H9 (cell line): Measurements from ENCODE around the gene DSCAM. TPM values are rescaled to one million over a fixed set of nuclear protein-coding genes. Genes with fewer than 3 reads are reported as not detected.

Source experiments
- DNase-seq: peaks from one replicate; pipeline ENCODE4 v3.0.0-alpha.2; 2017
- H2AFZ ChIP-seq: one replicate; pipeline ENCODE4 v1.6.1; 2013; ENCODE audit warnings: mild to moderate bottlenecking, low read length, control low read depth, moderate library complexity
- H2AK5ac ChIP-seq: 2 replicates; pipeline ENCODE4 v1.6.1; 2013; ENCODE audit warnings: low read length, control low read depth, mixed read lengths; ENCODE audit not compliant: insufficient read length
- H2BK120ac ChIP-seq: one replicate; pipeline ENCODE4 v1.6.1; 2013; ENCODE audit warnings: low read depth, mild to moderate bottlenecking, low read length, control low read depth, inconsistent platforms; ENCODE audit not compliant: poor library complexity, severe bottlenecking
- H2BK12ac ChIP-seq: 2 replicates; pipeline ENCODE4 v1.6.1; 2013; ENCODE audit warnings: low read length, control low read depth, mixed read lengths, low read depth; ENCODE audit not compliant: insufficient read length
- H2BK15ac ChIP-seq: 2 replicates; pipeline ENCODE4 v1.6.1; 2013; ENCODE audit warnings: low read depth, low read length, control low read depth
- H2BK20ac ChIP-seq: one replicate; pipeline ENCODE4 v1.6.1; 2013; ENCODE audit warnings: low read depth, mild to moderate bottlenecking, low read length, control low read depth, inconsistent platforms; ENCODE audit not compliant: poor library complexity, severe bottlenecking
- H2BK5ac ChIP-seq: 2 replicates; pipeline ENCODE4 v1.6.1; 2013; ENCODE audit warnings: low read length, control low read depth, mixed read lengths; ENCODE audit not compliant: insufficient read length
- H3K14ac ChIP-seq: 2 replicates; pipeline ENCODE4 v1.6.1; 2013; ENCODE audit warnings: low read length, control low read depth; ENCODE audit not compliant: insufficient read depth
- H3K18ac ChIP-seq: 2 replicates; pipeline ENCODE4 v1.6.1; 2013; ENCODE audit warnings: low read depth, mild to moderate bottlenecking, mixed read lengths, low read length, control low read depth; ENCODE audit not compliant: insufficient read length
- H3K23ac ChIP-seq: 2 replicates; pipeline ENCODE4 v1.6.1; 2013; ENCODE audit warnings: low read length, control low read depth, mixed read lengths, low read depth; ENCODE audit not compliant: insufficient read length
- H3K23me2 ChIP-seq: 2 replicates; pipeline ENCODE4 v1.6.1; 2013; ENCODE audit warnings: low read depth, mild to moderate bottlenecking, mixed read lengths, low read length, control low read depth; ENCODE audit not compliant: insufficient read length, poor library complexity, severe bottlenecking
- H3K27ac ChIP-seq: 2 replicates; pipeline ENCODE4 v1.5.1; 2013; ENCODE audit warnings: low read length, control low read depth, mixed read lengths, low read depth; ENCODE audit not compliant: insufficient read length
- H3K27me3 ChIP-seq: 2 replicates; pipeline ENCODE4 v1.6.1; 2013; ENCODE audit warnings: low read length, control low read depth, inconsistent platforms; ENCODE audit not compliant: insufficient read depth
- H3K4ac ChIP-seq: 2 replicates; pipeline ENCODE4 v1.6.1; 2013; ENCODE audit warnings: low read depth, mild to moderate bottlenecking, control low read depth, inconsistent platforms, low read length, moderate library complexity
- H3K4me1 ChIP-seq: 2 replicates; pipeline ENCODE4 v1.6.1; 2013; ENCODE audit warnings: low read length, control low read depth, inconsistent platforms; ENCODE audit not compliant: insufficient read depth
- H3K4me2 ChIP-seq: 2 replicates; pipeline ENCODE4 v1.6.1; 2013; ENCODE audit warnings: low read length, control low read depth, mixed read lengths; ENCODE audit not compliant: insufficient read length, insufficient read depth
- H3K56ac ChIP-seq: 2 replicates; pipeline ENCODE4 v1.6.1; 2013; ENCODE audit warnings: low read depth, mild to moderate bottlenecking, mixed read lengths, low read length, control low read depth; ENCODE audit not compliant: insufficient read length
- H3K79me1 ChIP-seq: 2 replicates; pipeline ENCODE4 v1.6.1; 2013; ENCODE audit warnings: low read depth, mild to moderate bottlenecking, moderate library complexity, low read length, control low read depth, inconsistent platforms; ENCODE audit not compliant: insufficient read depth, poor library complexity, severe bottlenecking
- H3K79me2 ChIP-seq: 2 replicates; pipeline ENCODE4 v1.6.1; 2013; ENCODE audit warnings: low read length, control low read depth, inconsistent platforms; ENCODE audit not compliant: insufficient read depth
- H3K9ac ChIP-seq: 2 replicates; pipeline ENCODE4 v1.6.1; 2013; ENCODE audit warnings: low read length, control low read depth, mixed read lengths; ENCODE audit not compliant: insufficient read length; ENCODE audit errors: extremely low read depth
- H3K9me3 ChIP-seq: one replicate; pipeline ENCODE4 v1.6.1; 2013; ENCODE audit warnings: low read depth, low read length, inconsistent platforms; ENCODE audit not compliant: control insufficient read depth
- H3T11ph ChIP-seq: one replicate; pipeline ENCODE4 v1.6.1; 2013; ENCODE audit warnings: mild to moderate bottlenecking, low read length, control low read depth, inconsistent platforms
- H4K20me1 ChIP-seq: one replicate; pipeline ENCODE4 v1.6.1; 2013; ENCODE audit not compliant: control insufficient read depth, insufficient read length, insufficient read depth
- H4K5ac ChIP-seq: 2 replicates; pipeline ENCODE4 v1.6.1; 2013; ENCODE audit warnings: low read depth, mild to moderate bottlenecking, mixed read lengths, low read length, control low read depth; ENCODE audit not compliant: insufficient read length
- H4K8ac ChIP-seq: replicated peaks from 2 replicates; pipeline ENCODE4 v1.6.1; 2013; ENCODE audit warnings: low read length, control low read depth, mixed read lengths, low read depth; ENCODE audit not compliant: insufficient read length
- H4K91ac ChIP-seq: 2 replicates; pipeline ENCODE4 v1.6.1; 2013; ENCODE audit warnings: low read depth, mild to moderate bottlenecking, moderate library complexity, mixed read lengths, low read length, control low read depth; ENCODE audit not compliant: insufficient read length
- H3K27ac Mint-ChIP-seq, 3 experiments: 2 replicates in 2 of 3; 3 replicates in 1 of 3; pipeline ENCODE4 v1.8.0; 2020 to 2021; ENCODE audit warnings: mixed read lengths in 3 of 3, mild to moderate bottlenecking in 1 of 3, moderate library complexity in 1 of 3
- H3K27me3 Mint-ChIP-seq: 2 replicates; pipeline ENCODE4 v1.8.0; 2021; ENCODE audit warnings: low read depth, mild to moderate bottlenecking, moderate library complexity, mixed read lengths
- H3K36me3 Mint-ChIP-seq, 3 experiments: 2 replicates in 2 of 3; 3 replicates in 1 of 3; pipeline ENCODE4 v1.8.0; 2020 to 2021; ENCODE audit warnings: low read depth in 3 of 3, mixed read lengths in 3 of 3; ENCODE audit not compliant: insufficient read depth in 1 of 3
- H3K4me1 Mint-ChIP-seq, 2 experiments: 2 replicates each; pipeline ENCODE4 v1.8.0; 2020; ENCODE audit warnings: mixed read lengths in 2 of 2
- H3K4me3 Mint-ChIP-seq, 2 experiments: 2 replicates in 1 of 2; 3 replicates in 1 of 2; pipeline ENCODE4 v1.8.0; 2020 to 2021; ENCODE audit warnings: mild to moderate bottlenecking in 2 of 2, mixed read lengths in 2 of 2, moderate library complexity in 1 of 2
- H3K9me3 Mint-ChIP-seq, 2 experiments: 2 replicates in 1 of 2; 3 replicates in 1 of 2; pipeline ENCODE4 v1.8.0; 2020; ENCODE audit warnings: mild to moderate bottlenecking in 2 of 2, mixed read lengths in 2 of 2, moderate library complexity in 1 of 2
- CTCF ChIP-seq: fragments of 200-600 bp; sonication (generic); conservative IDR thresholded peaks from 3 replicates; pipeline ENCODE4 v1.8.0; 2021; ENCODE audit warnings: antibody characterized with exemption, mild to moderate bottlenecking
- WGBS: extraction: QIAGEN DNeasy Blood & Tissue Kit; methylation state at CpG from one replicate; pipeline ENCODE4 v1.1.7; 2013; ENCODE audit warnings: missing lambda C conversion rate, low lambda C conversion rate, mixed read lengths; ENCODE audit not compliant: insufficient read length; ENCODE audit errors: extremely low coverage; 5-methylcytosine and 5-hydroxymethylcytosine counted together
- total RNA-seq: library from RNA; stranded (reverse); gene quantifications from 2 replicates; pipeline ENCODE4 v1.2.1, GENCODE V29; 2021

DSCAM gene
- total RNA-seq, 1 experiment from 2014 or later: 0.17 TPM

DNA sequence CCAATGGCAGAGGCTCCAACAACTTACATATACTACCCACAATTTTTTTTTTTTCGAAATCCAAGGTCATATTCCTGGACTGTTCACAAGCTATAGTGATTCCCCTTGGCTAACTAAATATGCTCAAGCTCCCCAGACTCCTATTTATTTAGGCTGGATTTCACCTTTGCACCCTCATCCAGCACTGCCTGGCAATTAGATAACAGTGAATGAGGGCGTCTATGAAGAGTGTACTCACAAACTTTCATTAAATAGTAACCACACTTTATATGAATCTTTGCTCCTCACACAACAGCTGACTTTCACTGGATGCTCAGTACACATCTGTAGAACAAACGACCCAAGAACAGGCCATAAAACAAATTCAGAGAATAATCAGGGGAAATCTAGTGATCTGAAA, 51.6 kb downstream of the DSCAM start:
- no peak overlapping the region for H4K91ac ChIP-seq
- no peak overlapping the region for H2BK120ac ChIP-seq
- no peaks in the 10 kb centered on the region for H3K27me3 Mint-ChIP-seq
- no peak overlapping the region for H2AK5ac ChIP-seq
- H3K9me3 ChIP-seq: peaks cover 7% of the 10 kb centered on the region
- H3K4me3 Mint-ChIP-seq: no peak overlapping the region
- H4K20me1 ChIP-seq: no peaks in the 10 kb centered on the region
- no peak overlapping the region for H3K23ac ChIP-seq
- no peak overlapping the region for H3K9ac ChIP-seq
- no peak overlapping the region for H3K27ac Mint-ChIP-seq
- no CpG with 5 or more reads among the region's 3 CpGs for WGBS
- no peak overlapping the region for H2BK12ac ChIP-seq
- H3K79me2 ChIP-seq: no peaks in the 10 kb centered on the region
- no peak overlapping the region for H4K8ac ChIP-seq
- no peak overlapping the region for H3K4ac ChIP-seq
- no peak for DNase-seq
- no peak overlapping the region for H3K27ac ChIP-seq
- no peaks in the 10 kb centered on the region for H3K27me3 ChIP-seq
- H3K4me2 ChIP-seq: no peak overlapping the region
- H3K56ac ChIP-seq: no peak overlapping the region
- H3T11ph ChIP-seq: no peak overlapping the region
- no peak overlapping the region for H4K5ac ChIP-seq
- no peak overlapping the region for H2AFZ ChIP-seq
- no peak overlapping the region for H3K14ac ChIP-seq
- no peak overlapping the region for H3K18ac ChIP-seq
- peaks cover 18 to 23% of the 10 kb centered on the region in 2 experiments for H3K9me3 Mint-ChIP-seq
- no peaks in the 10 kb centered on the region for H3K4me1 ChIP-seq
- H3K79me1 ChIP-seq: no peaks in the 10 kb centered on the region
- no peak for TF ChIP-seq CTCF
- no peaks in the 10 kb centered on the region for H3K23me2 ChIP-seq
- H2BK15ac ChIP-seq: no peak overlapping the region
- no peaks in the 10 kb centered on the region for H3K4me1 Mint-ChIP-seq
- peaks cover 2 to 15% (median 2%) of the 10 kb centered on the region in 3 experiments; a peak in 6 of 7 replicates for H3K36me3 Mint-ChIP-seq
- H2BK5ac ChIP-seq: no peak overlapping the region
- H2BK20ac ChIP-seq: no peak overlapping the region
